ENCODE data around the gene TMPRSS7. TPM values are rescaled to one million over a fixed set of nuclear protein-coding genes. Genes with fewer than 3 reads are reported as not detected.

Gene TMPRSS7
- polyA plus RNA-seq, 1 of the 3 experiments (the other 2 are of a cell fraction) = 0.02 TPM

DNA sequence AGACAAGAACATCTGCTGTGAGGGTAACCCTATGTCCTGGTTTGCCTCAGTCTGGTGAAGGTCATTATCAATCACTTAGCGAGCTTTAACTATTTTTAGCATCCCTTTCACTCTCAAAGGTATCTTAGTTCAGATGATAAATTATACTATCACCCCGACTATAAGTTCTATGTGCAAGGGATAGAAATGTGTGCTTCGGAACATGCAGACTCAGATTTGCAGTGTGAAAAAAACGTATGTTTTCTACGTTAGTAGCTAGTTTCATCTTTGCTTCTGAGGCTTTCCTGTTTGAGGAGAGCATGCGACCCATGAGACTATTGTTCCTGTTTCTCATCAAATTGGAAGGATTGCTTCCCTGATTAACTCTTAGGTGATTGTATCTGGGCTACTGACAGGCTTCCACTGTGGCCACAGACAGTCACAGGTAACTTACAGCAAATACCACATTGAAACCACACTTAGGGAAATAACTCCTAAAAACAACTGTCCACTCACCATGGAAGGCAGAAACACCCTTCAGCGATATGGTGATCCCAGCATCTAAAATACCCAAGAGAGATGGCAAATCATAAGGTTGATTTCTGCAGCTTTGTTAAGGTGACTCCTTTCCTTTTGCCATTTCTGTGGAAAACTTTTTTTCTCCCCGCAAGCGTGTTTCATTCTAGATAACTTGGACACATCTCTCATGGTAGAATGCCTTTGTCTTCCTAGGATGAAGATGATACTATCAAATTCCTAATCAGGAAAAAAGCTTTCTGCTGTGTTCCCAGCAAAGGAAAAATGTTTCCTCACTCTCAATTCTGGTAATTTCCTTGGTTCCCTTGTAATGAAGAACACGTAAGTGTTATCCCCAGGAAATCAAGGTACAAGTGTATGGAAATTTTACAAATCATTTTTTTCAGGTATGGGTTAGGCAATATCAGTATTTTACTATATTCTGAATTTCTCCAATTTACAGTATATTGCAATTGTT is 93.3 kb downstream of the TMPRSS7 start:
- Histone ChIP-seq H3K79me2 (ENCODE audit: insufficient read depth) (no peaks in the 10 kb centered on the region), H3K36me3 (replicated peaks in 1 of 2; ENCODE audit: control insufficient read depth in 1 of 2, insufficient read depth in 2 of 2, low read length in 1 of 2) (peaks cover 0 to 4% of the 10 kb centered on the region in 2 experiments), H3K4me1 (ENCODE audit: control insufficient read depth in 1 of 2, insufficient read depth in 2 of 2, low read depth in 1 of 2, low read length in 1 of 2) (no peaks in the 10 kb centered on the region), H3K4me3 (ENCODE audit: low read depth in 2 of 2, low read length in 1 of 2) (no peak overlapping the region), H3K4me2 (no peak overlapping the region), H3K27ac (ENCODE audit: low read depth in 2 of 2, low read length in 1 of 2) (no peak overlapping the region), H4K20me1 (ENCODE audit: insufficient read depth) (no peaks in the 10 kb centered on the region), H3K9me3 (no peaks in the 10 kb centered on the region), H3K27me3 (ENCODE audit: insufficient read depth) (no peaks in the 10 kb centered on the region), H2AFZ (ENCODE audit: low read depth) (no peak overlapping the region), H3F3A (replicated peaks; ENCODE audit: insufficient read depth) (no peaks in the 10 kb centered on the region), H3K9ac (no peak overlapping the region), H3K9me2 (no peaks in the 10 kb centered on the region)
- ChIA-PET POLR2A (interaction anchor here (0.7 kb wide), 1 partner anchor 205 kb away, joined by 3 read pairs; the partner anchor contains the start of gene CD200), CTCF (interaction anchor here (1.2 kb wide), 1 partner anchor 9 kb away, joined by 3 read pairs; no protein-coding TSS in a partner anchor)
- WGBS (ENCODE audit: low lambda C conversion rate) = 81% methylated on average over 10 of the region's 10 CpGs
- TF ChIP-seq IRF3 (IDR thresholded peaks at IDR 0.05; ENCODE audit: low read depth, low read length) (no peak), GABPA (IDR thresholded peaks at IDR 0.05; ENCODE audit: low read depth) (no peak), ELF1 (IDR thresholded peaks at IDR 0.05) (no peak), FOXM1 (IDR thresholded peaks at IDR 0.05; ENCODE audit: low read depth) (no peak), SIN3A (IDR thresholded peaks at IDR 0.05; ENCODE audit: borderline replicate concordance, low read depth, low read length) (no peak), EP300 (IDR thresholded peaks at IDR 0.05; ENCODE audit: borderline replicate concordance in 1 of 2, low read depth in 1 of 2, low read length in 1 of 2) (no peak), GATA2 (CRISPR knock-in tag; IDR thresholded peaks at IDR 0.05) (no peak), CTCF (IDR thresholded peaks at IDR 0.05) (no peak), POLR2AphosphoS5 (IDR thresholded peaks at IDR 0.05; ENCODE audit: low read depth, low read length) (no peak)
- DNase-seq = no peak

DNA sequence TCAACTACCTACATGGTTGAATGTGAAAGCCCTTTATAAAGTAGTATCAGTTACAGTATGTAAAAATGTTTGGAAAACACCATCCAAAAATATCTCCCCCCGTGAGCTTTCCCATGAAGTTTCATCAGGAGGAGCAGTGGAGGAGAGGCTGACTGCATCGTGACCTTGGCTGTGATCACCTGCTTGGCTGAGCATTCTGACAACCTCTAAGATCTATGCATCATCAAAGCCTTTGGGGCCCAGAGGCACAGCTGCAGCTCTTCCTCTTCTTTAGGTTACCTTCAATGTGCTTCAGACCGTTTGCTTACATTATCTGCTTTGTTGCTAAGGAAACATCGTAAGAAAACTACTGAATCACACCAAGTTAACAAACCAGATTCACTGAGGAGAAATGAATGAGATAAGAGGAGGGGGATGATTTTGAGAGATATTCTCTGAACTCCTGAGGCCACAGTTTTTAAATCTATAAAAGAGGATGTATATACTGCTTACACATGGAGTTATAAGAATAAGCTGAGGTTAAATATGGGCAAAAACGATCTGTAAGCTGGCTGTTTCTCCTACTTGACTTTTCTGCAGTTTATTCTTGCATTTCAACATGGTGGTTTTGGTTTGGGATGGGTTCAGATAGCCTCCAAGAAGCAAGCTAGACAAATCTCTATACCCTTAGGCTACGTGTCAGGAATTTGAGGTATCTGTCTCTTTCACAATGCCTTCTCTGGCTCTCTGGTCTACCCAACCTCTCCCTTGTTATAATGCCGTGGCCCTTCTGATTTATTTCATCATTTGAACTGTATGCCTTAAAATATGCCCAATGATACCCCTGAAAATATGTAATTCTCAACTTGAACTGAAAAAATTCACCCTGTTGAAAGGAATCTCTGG is 94.5 kb downstream of the TMPRSS7 start:
- H3K4me2 ChIP-seq = no peak overlapping the region
- WGBS (ENCODE audit: low lambda C conversion rate) = 75% methylated on average over 7 of the region's 7 CpGs
- DNase-seq = no peak
- TF ChIP-seq CHD2 (IDR thresholded peaks at IDR 0.05; ENCODE audit: low read length, partially characterized antibody) (no peak), TEAD4 (IDR thresholded peaks at IDR 0.05; ENCODE audit: borderline replicate concordance, insufficient read depth) (no peak), TAF1 (IDR thresholded peaks at IDR 0.05; ENCODE audit: borderline replicate concordance, low read depth, low read length) (no peak), IRF3 (IDR thresholded peaks at IDR 0.05; ENCODE audit: low read depth, low read length) (no peak)
- TF ChIP-seq, protein P1, sequence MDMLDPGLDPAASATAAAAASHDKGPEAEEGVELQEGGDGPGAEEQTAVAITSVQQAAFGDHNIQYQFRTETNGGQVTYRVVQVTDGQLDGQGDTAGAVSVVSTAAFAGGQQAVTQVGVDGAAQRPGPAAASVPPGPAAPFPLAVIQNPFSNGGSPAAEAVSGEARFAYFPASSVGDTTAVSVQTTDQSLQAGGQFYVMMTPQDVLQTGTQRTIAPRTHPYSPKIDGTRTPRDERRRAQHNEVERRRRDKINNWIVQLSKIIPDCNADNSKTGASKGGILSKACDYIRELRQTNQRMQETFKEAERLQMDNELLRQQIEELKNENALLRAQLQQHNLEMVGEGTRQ (IDR thresholded peaks at IDR 0.05; ENCODE audit: borderline replicate concordance, low read depth, low read length) = no peak
- TF ChIP-seq, protein P2, sequence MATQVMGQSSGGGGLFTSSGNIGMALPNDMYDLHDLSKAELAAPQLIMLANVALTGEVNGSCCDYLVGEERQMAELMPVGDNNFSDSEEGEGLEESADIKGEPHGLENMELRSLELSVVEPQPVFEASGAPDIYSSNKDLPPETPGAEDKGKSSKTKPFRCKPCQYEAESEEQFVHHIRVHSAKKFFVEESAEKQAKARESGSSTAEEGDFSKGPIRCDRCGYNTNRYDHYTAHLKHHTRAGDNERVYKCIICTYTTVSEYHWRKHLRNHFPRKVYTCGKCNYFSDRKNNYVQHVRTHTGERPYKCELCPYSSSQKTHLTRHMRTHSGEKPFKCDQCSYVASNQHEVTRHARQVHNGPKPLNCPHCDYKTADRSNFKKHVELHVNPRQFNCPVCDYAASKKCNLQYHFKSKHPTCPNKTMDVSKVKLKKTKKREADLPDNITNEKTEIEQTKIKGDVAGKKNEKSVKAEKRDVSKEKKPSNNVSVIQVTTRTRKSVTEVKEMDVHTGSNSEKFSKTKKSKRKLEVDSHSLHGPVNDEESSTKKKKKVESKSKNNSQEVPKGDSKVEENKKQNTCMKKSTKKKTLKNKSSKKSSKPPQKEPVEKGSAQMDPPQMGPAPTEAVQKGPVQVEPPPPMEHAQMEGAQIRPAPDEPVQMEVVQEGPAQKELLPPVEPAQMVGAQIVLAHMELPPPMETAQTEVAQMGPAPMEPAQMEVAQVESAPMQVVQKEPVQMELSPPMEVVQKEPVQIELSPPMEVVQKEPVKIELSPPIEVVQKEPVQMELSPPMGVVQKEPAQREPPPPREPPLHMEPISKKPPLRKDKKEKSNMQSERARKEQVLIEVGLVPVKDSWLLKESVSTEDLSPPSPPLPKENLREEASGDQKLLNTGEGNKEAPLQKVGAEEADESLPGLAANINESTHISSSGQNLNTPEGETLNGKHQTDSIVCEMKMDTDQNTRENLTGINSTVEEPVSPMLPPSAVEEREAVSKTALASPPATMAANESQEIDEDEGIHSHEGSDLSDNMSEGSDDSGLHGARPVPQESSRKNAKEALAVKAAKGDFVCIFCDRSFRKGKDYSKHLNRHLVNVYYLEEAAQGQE (IDR thresholded peaks at IDR 0.05; ENCODE audit: low read depth, low read length) = no peak

More for the DNA sequence above, 94.5 kb downstream of the TMPRSS7 start:
- no peak overlapping the region for H3K9ac ChIP-seq
- peaks cover 0 to 4% of the 10 kb centered on the region in 2 experiments for H3K36me3 ChIP-seq (replicated peaks in 1 of 2; ENCODE audit: control insufficient read depth in 1 of 2, insufficient read depth in 2 of 2, low read length in 1 of 2)
- no peaks in the 10 kb centered on the region for H3K9me3 ChIP-seq
- H3K9me2 ChIP-seq = no peaks in the 10 kb centered on the region
- H3K4me3 ChIP-seq (ENCODE audit: low read depth in 2 of 2, low read length in 1 of 2) = no peak overlapping the region
- ChIA-PET POLR2A (no interaction called here), CTCF (no interaction called here)
- peaks cover 0 to under 1% of the 10 kb centered on the region in 2 experiments; a peak in 1 of 4 replicates for H3K4me1 ChIP-seq (ENCODE audit: control insufficient read depth in 1 of 2, insufficient read depth in 2 of 2, low read depth in 1 of 2, low read length in 1 of 2)
- no peaks in the 10 kb centered on the region for H4K20me1 ChIP-seq (ENCODE audit: insufficient read depth)
- no peaks in the 10 kb centered on the region for H3K27me3 ChIP-seq (ENCODE audit: insufficient read depth)
- no peaks in the 10 kb centered on the region for H3K79me2 ChIP-seq (ENCODE audit: insufficient read depth)
- no peak overlapping the region for H3K27ac ChIP-seq (ENCODE audit: low read depth in 2 of 2, low read length in 1 of 2)
- no peak overlapping the region for H2AFZ ChIP-seq (ENCODE audit: low read depth)
- H3F3A ChIP-seq (replicated peaks; ENCODE audit: insufficient read depth) = no peaks in the 10 kb centered on the region

All from SK-N-SH (cell line).